ENCODE data around the gene REC8.
"Not testable (repeated sequence)": the region's sequence is repeated elsewhere in the genome, so short reads cannot be mapped to it uniquely, and the experiment has no call there.

The REC8 gene

GRCh38 chr14:24207104-24207551, 35.2 kb downstream of the REC8 start:
- DNase-seq, result no peak

- no peak for DNase-seq
Measured at GRCh38 chr14:24207625-24208024, 35.7 kb downstream of the REC8 start.

DNA sequence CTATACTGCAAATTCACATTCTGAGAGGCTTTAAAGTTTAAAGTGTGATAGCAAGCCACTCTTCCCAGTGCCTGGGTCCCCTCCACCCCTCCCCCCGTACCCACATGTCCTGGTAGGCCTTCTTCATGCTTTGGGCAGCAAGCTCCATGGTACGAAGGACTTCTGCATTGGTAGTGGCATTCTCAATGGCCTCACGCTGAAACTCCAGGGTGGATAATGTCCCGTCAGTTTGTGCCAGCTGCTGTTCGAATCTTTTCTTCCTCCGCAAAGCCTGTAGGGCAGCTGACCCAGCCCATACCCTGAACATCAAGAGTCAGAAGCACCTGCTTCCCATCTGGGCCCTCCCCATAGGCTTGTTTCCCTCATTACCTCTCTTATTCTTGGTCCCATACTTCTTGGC, 39.4 kb downstream of the REC8 start:
- no peak for DNase-seq

GRCh38 chr14:24212924-24213865, 41.3 kb downstream of the REC8 start, which contains the start of gene CHMP4A:
Gene CHMP4A (minus strand): TSS chr14:24213488. CDS start chr14:24213439, 49 bp downstream.
- DNase-seq, result peak; percentile 98

DNA sequence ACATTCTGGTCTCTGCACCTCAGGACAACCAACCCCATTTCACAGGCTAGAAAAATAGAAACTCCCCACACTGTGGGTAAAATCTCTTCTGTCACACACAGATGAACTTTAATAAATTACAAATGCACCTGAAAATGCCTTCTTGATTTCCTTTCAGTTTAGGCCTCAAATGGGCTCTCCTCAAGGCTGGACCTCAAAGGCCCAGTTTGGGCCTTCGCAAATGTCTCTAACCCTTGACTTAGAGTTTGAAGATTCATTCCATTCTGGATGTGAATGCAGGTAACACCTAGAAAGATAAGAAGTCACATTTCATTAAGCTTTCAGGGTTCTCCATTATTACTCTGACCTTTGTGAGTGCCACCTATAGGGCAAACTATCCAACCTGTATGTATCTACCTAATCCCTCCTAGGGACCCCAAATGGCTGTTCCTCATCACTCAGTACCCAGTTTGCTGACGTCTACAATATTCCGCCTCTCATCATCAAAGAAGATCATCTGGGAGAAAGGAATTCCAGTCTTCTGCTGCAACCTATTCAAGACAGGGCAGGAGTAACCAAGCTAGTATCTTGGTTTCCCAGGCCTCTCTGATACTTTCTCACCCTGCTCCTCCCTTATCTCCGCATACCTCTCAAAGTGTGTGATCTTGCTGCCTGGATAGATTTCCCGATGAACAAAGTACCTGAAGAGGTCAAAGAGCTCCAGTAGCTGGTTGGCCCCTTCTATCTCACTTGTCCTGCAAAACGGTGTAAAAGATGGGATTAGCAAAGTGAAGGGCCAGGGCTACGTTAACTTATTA, 42.2 kb downstream of the REC8 start:
- no peak for DNase-seq

GRCh38 chr14:24215495-24216344, 43.8 kb downstream of the REC8 start, which contains the start of gene MDP1:
Gene MDP1 (minus strand): TSS chr14:24216066. CDS start chr14:24215955, 111 bp downstream.
- peak; percentile 92 for DNase-seq

- no peak for DNase-seq
Measured at GRCh38 chr14:24216345-24216699, 44.4 kb downstream of the REC8 start.

GRCh38 chr14:24216876-24217275, 45.0 kb downstream of the REC8 start:
- not testable (repeated sequence) for DNase-seq

DNA sequence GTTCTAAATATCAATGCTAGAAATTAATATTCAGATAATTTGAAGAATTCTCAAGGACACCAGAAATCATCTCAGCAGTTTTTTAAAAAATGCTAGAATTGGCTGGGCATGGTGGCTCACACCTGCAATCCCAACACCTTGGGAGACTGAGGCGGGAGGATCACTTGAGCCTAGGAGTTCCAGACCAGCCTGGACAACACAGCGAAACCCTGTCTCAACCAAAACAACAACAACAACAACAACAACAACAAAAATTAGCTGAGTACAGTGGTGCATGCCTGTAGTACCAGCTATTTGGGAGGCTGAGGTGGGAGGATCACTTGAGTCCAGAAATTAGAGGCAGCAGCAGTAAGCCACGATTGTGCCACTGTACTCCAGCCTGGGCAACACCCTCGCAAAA, 47.2 kb downstream of the REC8 start:
- no peak for DNase-seq

DNA sequence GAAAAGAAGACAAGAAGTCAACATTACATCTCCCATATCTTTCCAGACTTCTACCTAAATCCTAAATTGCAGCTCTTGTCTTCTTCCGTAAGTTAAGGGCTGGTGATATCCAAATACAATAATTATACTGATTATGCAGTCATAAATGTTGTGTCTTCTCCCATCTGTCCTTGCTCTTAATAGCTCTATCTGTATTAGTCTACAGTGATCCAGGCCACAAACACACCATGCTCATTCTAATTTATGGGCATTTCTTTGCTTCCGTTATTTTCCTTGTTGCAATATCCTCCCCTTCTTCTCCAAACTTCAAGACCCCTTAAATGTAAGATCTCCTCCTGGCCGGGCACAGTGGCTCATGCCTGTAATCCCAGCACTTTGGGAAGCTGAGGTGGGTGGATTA, 47.6 kb downstream of the REC8 start:
- no peak for DNase-seq

DNA sequence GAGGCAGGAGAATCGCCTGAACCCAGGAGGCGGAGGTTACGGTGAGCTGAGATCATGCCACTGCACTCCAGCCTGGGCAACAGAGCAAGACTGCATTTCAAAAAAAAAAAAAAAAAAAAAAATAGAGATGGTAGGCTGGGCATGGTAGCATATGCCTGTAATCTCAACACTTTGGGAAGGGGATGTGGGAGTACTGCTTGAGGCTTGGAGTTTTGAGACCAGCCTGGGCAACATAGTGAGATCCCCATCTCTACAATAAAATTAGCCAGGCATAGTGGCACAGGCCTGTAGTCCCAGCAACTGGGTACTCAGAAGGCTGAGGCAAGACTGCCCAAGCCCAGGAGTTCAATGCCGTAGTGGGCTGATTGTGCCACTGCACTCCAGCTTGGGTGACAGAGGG, 51.1 kb downstream of the REC8 start:
- DNase-seq, result not testable (repeated sequence)

- DNase-seq, result no peak
Measured at GRCh38 chr14:24224618-24225071, 52.8 kb downstream of the REC8 start.

GRCh38 chr14:24226473-24226872, 54.6 kb downstream of the REC8 start:
- DNase-seq, result no peak

GRCh38 chr14:24228902-24229301, 57.0 kb downstream of the REC8 start:
- no peak for DNase-seq

All from activated CD4-positive, alpha-beta T cell treated with anti-CD3 and anti-CD28 coated beads, Interleukin-2, Interleukin-6, amounts not matched to agents 100 ng/mL and 50 ng/mL, durations not matched to agents 16 hours and 8 hours (primary cell).